HUES6 (cell line): ENCODE results near the gene ARG2.
"Not testable (repeated sequence)": the region's sequence is repeated elsewhere in the genome, so short reads cannot be mapped to it uniquely, and the experiment has no call there.

ENCODE experiments used
- H3K27ac ChIP-seq: 2 replicates; pipeline ENCODE4 v1.7.0; 2013; ENCODE audit warnings: low read depth, mild to moderate bottlenecking, low read length, inconsistent platforms
- H3K27me3 ChIP-seq: 2 replicates; pipeline ENCODE4 v1.6.1; 2013; ENCODE audit warnings: low read length; ENCODE audit not compliant: control insufficient read depth, insufficient read depth
- H3K36me3 ChIP-seq: 2 replicates; pipeline ENCODE4 v1.6.1; 2013; ENCODE audit warnings: low read length; ENCODE audit not compliant: control insufficient read depth, insufficient read depth
- H3K4me1 ChIP-seq: 2 replicates; pipeline ENCODE4 v1.6.1; 2013; ENCODE audit warnings: low read length; ENCODE audit not compliant: control insufficient read depth, insufficient read depth
- H3K4me3 ChIP-seq: 2 replicates; pipeline ENCODE4 v1.5.1; 2013; ENCODE audit warnings: low read depth, low read length
- H3K9ac ChIP-seq: one replicate; pipeline ENCODE4 v1.6.1; 2013; ENCODE audit warnings: mild to moderate bottlenecking, low read length
- H3K9me3 ChIP-seq: 2 replicates; pipeline ENCODE4 v1.6.1; 2013; ENCODE audit warnings: low read depth, low read length; ENCODE audit not compliant: control insufficient read depth, insufficient read depth

ARG2 gene

DNA sequence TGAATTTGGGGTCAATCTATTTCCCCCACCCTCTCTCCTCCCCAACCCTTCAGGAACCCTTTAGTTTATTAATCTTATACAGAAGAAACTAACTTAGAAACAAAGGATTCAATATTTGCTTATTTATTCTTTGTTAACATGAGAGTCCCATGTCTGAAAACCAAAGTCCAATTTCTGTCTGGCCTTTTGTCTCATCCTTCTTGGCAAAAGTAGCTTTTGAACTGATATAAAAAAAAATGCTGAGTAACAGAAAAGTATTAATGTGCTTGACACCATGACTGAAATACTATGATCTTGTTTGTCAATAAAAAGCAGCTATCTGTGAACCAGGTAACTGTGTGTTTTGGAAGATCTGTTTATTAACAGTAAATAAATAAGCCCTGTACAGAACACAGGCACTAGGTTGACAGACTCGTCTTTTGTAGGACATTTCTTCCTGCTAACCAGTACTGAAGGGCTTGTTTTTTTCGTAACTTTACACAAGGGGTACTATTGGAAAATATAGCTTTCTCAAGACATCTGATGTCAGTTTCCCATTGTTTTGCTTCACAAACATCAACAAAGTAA lies 30.4 kb upstream of the ARG2 start:
- H3K4me3 ChIP-seq: no peak overlapping the region
- no peaks in the 10 kb centered on the region for H3K4me1 ChIP-seq
- H3K27me3 ChIP-seq: no peaks in the 10 kb centered on the region

DNA sequence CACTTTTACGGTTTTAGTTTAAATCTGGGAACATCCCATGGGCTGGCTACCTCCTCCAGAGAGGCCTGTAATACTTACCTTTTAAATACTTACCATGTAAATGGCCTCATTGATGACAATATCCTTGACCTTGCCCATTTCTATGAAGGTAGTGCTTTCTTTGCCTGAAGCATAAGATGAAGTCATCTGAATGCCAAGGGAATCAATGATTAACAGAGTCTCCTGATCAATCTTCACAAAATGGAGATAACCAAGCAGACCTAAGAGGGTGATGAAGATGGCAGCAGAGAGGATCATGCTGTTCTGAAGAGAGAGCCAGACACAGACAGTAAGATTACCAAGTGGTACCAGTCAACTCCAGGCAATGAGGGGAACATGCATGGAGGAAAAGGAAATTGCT lies 26.1 kb upstream of the ARG2 start:
- H3K36me3 ChIP-seq: peaks cover 19% of the 10 kb centered on the region
- not testable (repeated sequence) for H3K4me1 ChIP-seq, H3K9ac ChIP-seq, H3K4me3 ChIP-seq, H3K27ac ChIP-seq, H3K27me3 ChIP-seq, H3K9me3 ChIP-seq

More for the DNA sequence above, 30.4 kb upstream of the ARG2 start:
- no peaks in the 10 kb centered on the region for H3K9me3 ChIP-seq
- H3K36me3 ChIP-seq: peaks cover 53% of the 10 kb centered on the region
- H3K9ac ChIP-seq: no peak overlapping the region
- no peak overlapping the region for H3K27ac ChIP-seq

GRCh38 chr14:67595392-67595791 lies 24.3 kb upstream of the ARG2 start:
- peaks cover 7% of the 10 kb centered on the region for H3K4me1 ChIP-seq
- no peaks in the 10 kb centered on the region for H3K9me3 ChIP-seq
- H3K27ac ChIP-seq: no peak overlapping the region
- peaks cover 8% of the 10 kb centered on the region; the same call in 1 of the 2 replicates for H3K27me3 ChIP-seq
- H3K36me3 ChIP-seq: peaks cover 7% of the 10 kb centered on the region
- H3K9ac ChIP-seq: no peak overlapping the region
- H3K4me3 ChIP-seq: no peak overlapping the region

GRCh38 chr14:67599698-67600561 lies 19.8 kb upstream of the ARG2 start, which contains the start of gene PIGH:
Gene PIGH, minus strand, starts transcription at chr14:67600268. Its CDS starts 65 bp downstream, at chr14:67600203.
- H3K9me3 ChIP-seq: no peaks in the 10 kb centered on the region
- peaks cover 7% of the 10 kb centered on the region for H3K4me1 ChIP-seq
- peak within 1 kb of the TSS; percentile 64 for H3K9ac ChIP-seq
- H3K36me3 ChIP-seq: no peaks in the 10 kb centered on the region
- H3K27me3 ChIP-seq: peaks cover 31% of the 10 kb centered on the region
- no peak within 1 kb of the TSS for H3K27ac ChIP-seq
- H3K4me3 ChIP-seq: peak within 1 kb of the TSS; percentile 74

GRCh38 chr14:67600562-67600974 lies 19.2 kb upstream of the ARG2 start:
- H3K9ac ChIP-seq: peak overlapping the region; percentile 64
- not testable (repeated sequence) for H3K27ac ChIP-seq, H3K36me3 ChIP-seq, H3K4me1 ChIP-seq, H3K9me3 ChIP-seq
- H3K4me3 ChIP-seq: peak overlapping the region; percentile 74
- peaks cover 37% of the 10 kb centered on the region for H3K27me3 ChIP-seq

GRCh38 chr14:67602076-67602475 lies 17.6 kb upstream of the ARG2 start:
- Histone ChIP-seq H3K27ac (no peak overlapping the region), H3K4me1 (peaks cover 7% of the 10 kb centered on the region), H3K9ac (no peak overlapping the region), H3K9me3 (no peaks in the 10 kb centered on the region), H3K4me3 (no peak overlapping the region), H3K36me3 (no peaks in the 10 kb centered on the region), H3K27me3 (peaks cover 52% of the 10 kb centered on the region)

GRCh38 chr14:67602995-67603545 lies 16.6 kb upstream of the ARG2 start:
- no peak overlapping the region for H3K27ac ChIP-seq
- H3K27me3 ChIP-seq: peaks cover 62% of the 10 kb centered on the region
- H3K4me3 ChIP-seq: no peak overlapping the region
- no peak overlapping the region for H3K9ac ChIP-seq
- peaks cover 7% of the 10 kb centered on the region for H3K4me1 ChIP-seq
- no peaks in the 10 kb centered on the region for H3K36me3 ChIP-seq
- no peaks in the 10 kb centered on the region for H3K9me3 ChIP-seq

DNA sequence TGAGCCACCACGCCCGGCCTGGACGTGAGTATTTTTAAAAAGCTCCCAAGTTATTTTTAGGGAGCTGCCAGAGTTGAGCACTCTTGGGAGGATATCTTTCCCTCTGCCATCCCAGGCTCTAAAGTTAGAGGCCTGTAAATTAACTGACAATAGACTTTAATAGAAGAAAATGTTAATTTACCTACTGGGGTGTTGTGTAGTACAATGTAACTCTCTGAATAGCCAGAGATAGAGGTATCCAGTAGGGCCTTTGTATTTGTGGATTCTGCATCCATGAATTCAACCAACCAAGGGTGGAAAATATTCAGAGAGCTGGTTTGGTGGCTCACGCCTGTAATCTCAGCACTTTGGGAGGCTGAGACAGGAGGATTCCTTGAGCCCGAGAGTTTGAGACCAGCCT lies 12.1 kb upstream of the ARG2 start:
- no peak overlapping the region for H3K9ac ChIP-seq
- peaks cover 7% of the 10 kb centered on the region for H3K4me1 ChIP-seq
- no peak overlapping the region for H3K27ac ChIP-seq
- H3K4me3 ChIP-seq: no peak overlapping the region
- no peaks in the 10 kb centered on the region for H3K9me3 ChIP-seq
- peaks cover 93% of the 10 kb centered on the region for H3K27me3 ChIP-seq
- no peaks in the 10 kb centered on the region for H3K36me3 ChIP-seq

- no peaks in the 10 kb centered on the region for H3K36me3 ChIP-seq
- H3K9me3 ChIP-seq: no peaks in the 10 kb centered on the region
- no peak overlapping the region for H3K9ac ChIP-seq
- no peak overlapping the region for H3K4me3 ChIP-seq
- H3K27me3 ChIP-seq: peaks cover 92% of the 10 kb centered on the region
- peaks cover 7% of the 10 kb centered on the region for H3K4me1 ChIP-seq
- no peak overlapping the region for H3K27ac ChIP-seq
Observed at GRCh38 chr14:67609642-67610310, 9.9 kb upstream of the ARG2 start.

DNA sequence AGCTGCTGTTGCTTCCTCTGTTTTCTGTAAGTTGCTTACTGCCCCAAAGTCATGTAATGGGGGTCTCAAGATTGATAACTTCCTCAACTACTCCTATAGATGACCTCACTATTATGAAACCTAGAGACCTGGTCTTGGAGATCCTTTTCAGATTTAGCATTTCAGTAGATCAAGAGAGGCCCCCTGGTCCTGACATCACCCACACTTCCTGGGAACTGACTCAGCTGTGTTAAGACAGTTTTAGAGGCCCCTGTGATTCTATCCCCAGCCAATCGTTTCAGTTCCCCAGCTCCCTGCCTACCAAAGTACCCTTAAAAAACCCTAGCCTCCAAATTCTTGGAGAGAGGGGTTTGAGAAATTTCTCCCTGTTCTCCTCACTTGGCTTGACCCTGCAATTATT lies 9.2 kb upstream of the ARG2 start:
- Histone ChIP-seq H3K27me3 (peaks cover 86% of the 10 kb centered on the region), H3K36me3 (no peaks in the 10 kb centered on the region), H3K9me3 (no peaks in the 10 kb centered on the region), H3K9ac (no peak overlapping the region), H3K4me1 (peaks cover 7% of the 10 kb centered on the region), H3K27ac (no peak overlapping the region), H3K4me3 (no peak overlapping the region)

- Histone ChIP-seq H3K9ac (no peak overlapping the region), H3K9me3 (no peaks in the 10 kb centered on the region), H3K4me1 (peaks cover 19% of the 10 kb centered on the region), H3K27me3 (peaks cover 20% of the 10 kb centered on the region), H3K36me3 (no peaks in the 10 kb centered on the region), H3K4me3 (no peak overlapping the region), H3K27ac (no peak overlapping the region)
Observed at GRCh38 chr14:67618617-67619063, 1.1 kb upstream of the ARG2 start.
